HEK293 (cell line): ENCODE results near the gene NCKAP5.
A peak's percentile ranks its signal among the peaks of the same experiment; 100 is the strongest.

Experiments used
- CTCF ChIA-PET: fragments of 350-600 bp; formaldehyde crosslinking; extraction: SDS; loops from one replicate; lab custom pipeline; 2021; ENCODE audit warnings: antibody characterized with exemption; lab: Yijun Ruan, JAX
- POLR2A ChIA-PET: fragments of 300-600 bp; formaldehyde crosslinking; extraction: SDS; loops from one replicate; lab custom pipeline; 2020; ENCODE audit warnings: antibody characterized with exemption, inconsistent platforms; lab: Yijun Ruan, JAX
- H3K27ac ChIP-seq: fragments of 200-500 bp; sonication (Bioruptor generic); 2 replicates; pipeline ENCODE4 v1.5.1; 2014; ENCODE audit warnings: low read depth, low read length, control low read depth, inconsistent platforms; ENCODE audit errors: extremely low read depth
- H3K36me3 ChIP-seq, 2 experiments: fragments of 200-500 bp in 1 of 2; sonication (Bioruptor generic) in 1 of 2; 1 replicate in 1 of 2; 2 replicates in 1 of 2; pipeline ENCODE4 v1.5.1; 2014 to 2017; ENCODE audit warnings: inconsistent platforms in 2 of 2, low read length in 2 of 2; ENCODE audit not compliant: control insufficient read depth in 2 of 2, insufficient read depth in 1 of 2
- H3K4me1 ChIP-seq: fragments of 200-500 bp; sonication (Bioruptor generic); 2 replicates; pipeline ENCODE4 v1.5.1; 2014; ENCODE audit warnings: mild to moderate bottlenecking, low read length, inconsistent platforms; ENCODE audit not compliant: control insufficient read depth, insufficient read depth
- H3K4me3 ChIP-seq: 2 replicates; pipeline ENCODE4 v1.5.1; 2011; ENCODE audit warnings: low read depth, mild to moderate bottlenecking, control low read depth, low read length, moderate library complexity
- H3K9me3 ChIP-seq: fragments of 200-500 bp; sonication (Bioruptor generic); 2 replicates; pipeline ENCODE4 v1.5.1; 2014; ENCODE audit warnings: low read depth, low read length, inconsistent platforms; ENCODE audit not compliant: control insufficient read depth, insufficient read depth
- BCL6B ChIP-seq: fragments of 450-650 bp; formaldehyde crosslinking; IDR thresholded peaks from 2 replicates; pipeline ENCODE4 v1.5.1; 2017; ENCODE audit warnings: missing biosample characterization, missing genetic modification characterization
- GFI1B ChIP-seq: fragments of 450-650 bp; formaldehyde crosslinking; IDR thresholded peaks from 2 replicates; pipeline ENCODE4 v1.5.1; 2016; ENCODE audit warnings: missing biosample characterization, missing genetic modification characterization
- GLIS2 ChIP-seq: fragments of 450-650 bp; formaldehyde crosslinking; IDR thresholded peaks from 2 replicates; pipeline ENCODE4 v1.5.1; 2016; ENCODE audit warnings: missing biosample characterization, missing genetic modification characterization
- KLF9 ChIP-seq: fragments of 450-650 bp; formaldehyde crosslinking; IDR thresholded peaks from 2 replicates; pipeline ENCODE4 v1.5.1; 2016; ENCODE audit warnings: missing biosample characterization, missing genetic modification characterization, low read depth
- OVOL3 ChIP-seq: fragments of 450-650 bp; formaldehyde crosslinking; IDR thresholded peaks from 2 replicates; pipeline ENCODE4 v1.5.1; 2016; ENCODE audit warnings: missing biosample characterization, missing genetic modification characterization
- PRDM6 ChIP-seq: fragments of 450-650 bp; formaldehyde crosslinking; IDR thresholded peaks from 2 replicates; pipeline ENCODE4 v1.5.1; 2017; ENCODE audit warnings: missing biosample characterization, missing genetic modification characterization
- SP2 ChIP-seq: fragments of 450-650 bp; formaldehyde crosslinking; IDR thresholded peaks from 2 replicates; pipeline ENCODE4 v1.5.1; 2016; ENCODE audit warnings: missing biosample characterization, missing genetic modification characterization
- ZBTB48 ChIP-seq: fragments of 450-650 bp; formaldehyde crosslinking; IDR thresholded peaks from 2 replicates; pipeline ENCODE4 v1.5.1; 2016; ENCODE audit warnings: missing biosample characterization, missing genetic modification characterization
- ZFHX2 ChIP-seq: fragments of 450-650 bp; formaldehyde crosslinking; conservative IDR thresholded peaks from 2 replicates; pipeline ENCODE4 v1.5.1; 2016; ENCODE audit warnings: missing biosample characterization, missing genetic modification characterization
- ZIC2 ChIP-seq: fragments of 450-650 bp; formaldehyde crosslinking; IDR thresholded peaks from 2 replicates; pipeline ENCODE4 v1.5.1; 2016; ENCODE audit warnings: missing biosample characterization, missing genetic modification characterization
- ZNF16 ChIP-seq: fragments of 450-650 bp; formaldehyde crosslinking; IDR thresholded peaks from 2 replicates; pipeline ENCODE4 v1.5.1; 2016; ENCODE audit warnings: low read depth, missing biosample characterization, missing genetic modification characterization
- ZNF184 ChIP-seq: fragments of 450-650 bp; IDR thresholded peaks from 2 replicates; pipeline ENCODE4 v1.5.1; 2018; ENCODE audit warnings: missing biosample characterization, mild to moderate bottlenecking, missing genetic modification characterization
- ZNF202 ChIP-seq: fragments of 450-650 bp; formaldehyde crosslinking; IDR thresholded peaks from 2 replicates; pipeline ENCODE4 v1.5.1; 2016; ENCODE audit warnings: missing biosample characterization, missing genetic modification characterization, borderline replicate concordance
- ZNF221 ChIP-seq: fragments of 450-650 bp; formaldehyde crosslinking; IDR thresholded peaks from 2 replicates; pipeline ENCODE4 v1.5.1; 2017; ENCODE audit warnings: missing biosample characterization, missing genetic modification characterization, borderline replicate concordance
- ZNF223 ChIP-seq: fragments of 450-650 bp; formaldehyde crosslinking; IDR thresholded peaks from 2 replicates; pipeline ENCODE4 v1.5.1; 2016; ENCODE audit warnings: missing biosample characterization, missing genetic modification characterization
- ZNF23 ChIP-seq: fragments of 450-650 bp; formaldehyde crosslinking; IDR thresholded peaks from 2 replicates; pipeline ENCODE4 v1.5.1; 2016; ENCODE audit warnings: missing biosample characterization, missing genetic modification characterization, borderline replicate concordance
- ZNF248 ChIP-seq: fragments of 450-650 bp; formaldehyde crosslinking; IDR thresholded peaks from 2 replicates; pipeline ENCODE4 v1.5.1; 2017; ENCODE audit warnings: missing biosample characterization, missing genetic modification characterization
- ZNF324 ChIP-seq: fragments of 450-650 bp; formaldehyde crosslinking; IDR thresholded peaks from 2 replicates; pipeline ENCODE4 v1.5.1; 2016; ENCODE audit warnings: missing biosample characterization, missing genetic modification characterization
- ZNF350 ChIP-seq: fragments of 450-650 bp; formaldehyde crosslinking; IDR thresholded peaks from 2 replicates; pipeline ENCODE4 v1.5.0; 2017; ENCODE audit warnings: missing biosample characterization, mild to moderate bottlenecking, missing genetic modification characterization
- ZNF404 ChIP-seq: fragments of 450-650 bp; formaldehyde crosslinking; IDR thresholded peaks from 2 replicates; pipeline ENCODE4 v1.5.1; 2017; ENCODE audit warnings: missing biosample characterization, missing genetic modification characterization
- ZNF488 ChIP-seq: fragments of 450-650 bp; formaldehyde crosslinking; IDR thresholded peaks from 2 replicates; pipeline ENCODE4 v1.5.1; 2016; ENCODE audit warnings: missing biosample characterization, missing genetic modification characterization
- ZNF677 ChIP-seq: fragments of 450-650 bp; IDR thresholded peaks from 2 replicates; pipeline ENCODE4 v1.5.0; 2018; ENCODE audit warnings: missing biosample characterization, mild to moderate bottlenecking, missing genetic modification characterization, moderate library complexity
- ZNF704 ChIP-seq: fragments of 450-650 bp; formaldehyde crosslinking; IDR thresholded peaks from 2 replicates; pipeline ENCODE4 v1.5.1; 2016; ENCODE audit warnings: missing biosample characterization, missing genetic modification characterization
- ZNF707 ChIP-seq: fragments of 450-650 bp; formaldehyde crosslinking; IDR thresholded peaks from 2 replicates; pipeline ENCODE4 v1.5.1; 2016; ENCODE audit warnings: missing biosample characterization, missing genetic modification characterization

NCKAP5 gene

GRCh38 chr2:133431289-133431688 lies 137.0 kb downstream of the NCKAP5 start (continued):
- TF ChIP-seq ZNF704 (no peak), ZNF677 (no peak), KLF9 (no peak), ZNF707 (tag by site-specific recombination) (no peak), ZBTB48 (tag by site-specific recombination) (no peak), ZNF248 (tag by site-specific recombination) (no peak)

GRCh38 chr2:133426791-133427190 lies 141.5 kb downstream of the NCKAP5 start:
- Histone ChIP-seq H3K4me1 (peaks cover 8% of the 10 kb centered on the region; the same call in 1 of the 2 replicates), H3K4me3 (no peak overlapping the region), H3K9me3 (no peaks in the 10 kb centered on the region), H3K36me3 (no peaks in the 10 kb centered on the region), H3K27ac (no peak overlapping the region)
- CTCF ChIA-PET: interaction anchor here (0.5 kb wide), 1 partner anchor 546 kb away, joined by 3 read pairs; no protein-coding TSS in a partner anchor
- TF ChIP-seq ZNF202 (no peak), PRDM6 (tag by site-specific recombination) (peak; percentile 55)
- POLR2A ChIA-PET: no interaction called here

GRCh38 chr2:133425612-133426011 lies 142.7 kb downstream of the NCKAP5 start:
- Histone ChIP-seq H3K4me1 (peaks cover 6% of the 10 kb centered on the region; the same call in 1 of the 2 replicates), H3K9me3 (no peaks in the 10 kb centered on the region), H3K4me3 (no peak overlapping the region), H3K36me3 (no peaks in the 10 kb centered on the region), H3K27ac (no peak overlapping the region)
- ChIA-PET POLR2A (no interaction called here), CTCF (no interaction called here)
- TF ChIP-seq ZNF221 (tag by site-specific recombination) (no peak), ZNF184 (no peak), GFI1B (no peak), ZFHX2 (tag by site-specific recombination) (no peak), ZNF223 (no peak), ZNF350 (tag by site-specific recombination) (no peak), SP2 (tag by site-specific recombination) (no peak), ZNF488 (tag by site-specific recombination) (no peak), ZNF16 (tag by site-specific recombination) (no peak), ZNF404 (tag by site-specific recombination) (no peak), ZIC2 (tag by site-specific recombination) (no peak), BCL6B (tag by site-specific recombination) (no peak), ZNF324 (tag by site-specific recombination) (no peak), GLIS2 (tag by site-specific recombination) (no peak), OVOL3 (tag by site-specific recombination) (no peak), ZNF23 (tag by site-specific recombination) (no peak), PRDM6 (tag by site-specific recombination) (no peak), ZNF248 (tag by site-specific recombination) (no peak)
